Skeletal muscle cell (primary cell): Measurements from ENCODE around the gene CEP112.
"Not testable (repeated sequence)": the region's sequence is repeated elsewhere in the genome, so short reads cannot be mapped to it uniquely, and the experiment has no call there.

Source experiments
- DNase-seq: peaks from one replicate; pipeline ENCODE4 v3.0.0-alpha.2; 2010; ENCODE audit warnings: low read depth
- H3K4me3 ChIP-seq: 2 replicates; pipeline ENCODE4 v1.5.1; 2011; ENCODE audit warnings: low read depth, mild to moderate bottlenecking, control low read depth, low read length, moderate library complexity

Gene CEP112

GRCh38 chr17:66169839-66170238 is 22.1 kb downstream of the CEP112 start:
- DNase-seq: no peak
- H3K4me3 ChIP-seq: no peak overlapping the region

- no peak overlapping the region for H3K4me3 ChIP-seq
- no peak for DNase-seq
Measured at GRCh38 chr17:66167189-66167815, 24.6 kb downstream of the CEP112 start.

- peak; percentile 20 for DNase-seq
- no peak overlapping the region for H3K4me3 ChIP-seq
Measured at GRCh38 chr17:66165537-66166123, 26.3 kb downstream of the CEP112 start.

DNA sequence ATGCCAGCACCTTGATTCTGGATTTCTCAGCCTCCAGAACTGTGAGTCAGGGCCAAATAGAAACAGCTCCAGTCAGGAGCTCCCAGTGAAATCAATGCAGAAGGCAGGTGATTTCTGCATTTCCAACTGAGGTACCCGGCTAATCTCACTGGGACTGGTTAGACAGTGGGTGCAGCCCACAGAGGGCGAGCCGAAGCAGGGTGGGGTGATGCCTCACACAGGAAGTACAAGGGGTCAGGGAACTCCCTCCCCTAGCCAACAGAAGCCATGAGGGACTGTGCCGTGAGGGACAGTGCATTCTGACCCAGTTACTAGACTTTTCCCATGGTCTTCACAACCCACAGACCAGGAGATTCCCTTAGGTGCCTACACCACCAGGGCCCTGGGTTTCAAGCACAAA is 36.9 kb downstream of the CEP112 start:
- H3K4me3 ChIP-seq, DNase-seq: not testable (repeated sequence)

DNA sequence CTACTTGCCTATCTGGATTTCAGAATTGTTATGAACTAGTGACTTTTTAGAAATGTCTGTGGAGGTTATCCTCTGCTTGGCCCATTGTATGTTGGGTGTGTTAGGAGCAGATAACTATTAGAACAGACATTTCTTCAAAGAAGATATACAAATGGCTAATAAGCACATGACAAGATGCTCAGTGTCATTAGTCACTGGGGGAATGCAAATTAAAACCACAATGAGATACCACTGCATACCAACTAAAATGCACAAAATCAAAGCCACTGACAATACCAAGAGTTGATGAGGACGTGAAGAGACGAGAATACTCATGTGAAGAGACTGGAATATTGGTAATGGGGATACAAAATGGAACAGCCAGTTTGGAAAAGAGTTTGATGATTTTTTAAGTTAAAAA is 39.2 kb downstream of the CEP112 start:
- no peak overlapping the region for H3K4me3 ChIP-seq
- DNase-seq: no peak

- no peak overlapping the region for H3K4me3 ChIP-seq
- no peak for DNase-seq
Measured at GRCh38 chr17:66150708-66151107, 41.2 kb downstream of the CEP112 start.

DNA sequence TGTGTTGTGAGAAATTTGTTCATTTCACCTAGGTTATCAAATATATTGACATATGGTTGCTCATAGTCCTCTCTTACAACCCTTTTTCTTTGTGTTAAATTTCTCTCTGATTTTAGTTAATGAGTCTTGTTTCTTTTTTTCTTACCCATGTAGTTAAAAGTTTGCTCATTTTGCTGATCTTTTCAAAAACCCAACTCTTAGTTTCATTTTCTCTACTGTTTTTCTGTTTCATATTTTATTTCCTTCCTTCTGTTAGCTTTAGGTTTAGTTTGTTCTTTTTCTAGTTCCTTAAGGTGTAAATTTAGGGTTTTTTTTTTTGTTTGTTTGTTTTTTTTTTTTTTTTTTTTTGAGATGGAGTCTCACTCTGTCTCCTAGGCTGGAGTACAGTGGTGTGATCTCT is 42.4 kb downstream of the CEP112 start:
- H3K4me3 ChIP-seq: no peak overlapping the region
- no peak for DNase-seq

GRCh38 chr17:66146394-66146793 is 45.5 kb downstream of the CEP112 start:
- no peak overlapping the region for H3K4me3 ChIP-seq
- DNase-seq: no peak

- DNase-seq: no peak
- no peak overlapping the region for H3K4me3 ChIP-seq
Measured at GRCh38 chr17:66143657-66144282, 48.2 kb downstream of the CEP112 start.

DNA sequence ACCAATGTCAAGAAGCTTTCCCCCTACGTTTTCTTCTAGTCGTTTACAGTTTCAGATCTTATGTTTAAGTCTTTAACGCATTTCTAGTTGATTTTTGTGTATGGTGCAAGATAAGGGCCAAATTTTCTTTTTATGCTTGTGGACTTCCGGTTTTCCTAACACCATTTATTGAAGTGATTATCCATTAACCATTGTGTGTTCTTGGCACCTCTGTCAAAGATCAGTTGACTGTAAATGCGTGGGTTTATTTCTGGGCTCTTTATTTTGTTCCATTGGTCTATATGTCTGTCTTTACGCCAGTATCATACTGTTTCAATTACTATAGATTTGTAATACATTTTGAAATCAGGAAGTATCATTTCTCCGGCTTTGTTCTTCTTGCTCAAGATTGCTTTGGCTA is 49.5 kb downstream of the CEP112 start:
- H3K4me3 ChIP-seq: no peak overlapping the region
- DNase-seq: no peak

GRCh38 chr17:66138120-66138519 is 53.8 kb downstream of the CEP112 start:
- no peak for DNase-seq
- no peak overlapping the region for H3K4me3 ChIP-seq

- no peak overlapping the region for H3K4me3 ChIP-seq
- no peak for DNase-seq
Measured at GRCh38 chr17:66135896-66136295, 56.0 kb downstream of the CEP112 start.

DNA sequence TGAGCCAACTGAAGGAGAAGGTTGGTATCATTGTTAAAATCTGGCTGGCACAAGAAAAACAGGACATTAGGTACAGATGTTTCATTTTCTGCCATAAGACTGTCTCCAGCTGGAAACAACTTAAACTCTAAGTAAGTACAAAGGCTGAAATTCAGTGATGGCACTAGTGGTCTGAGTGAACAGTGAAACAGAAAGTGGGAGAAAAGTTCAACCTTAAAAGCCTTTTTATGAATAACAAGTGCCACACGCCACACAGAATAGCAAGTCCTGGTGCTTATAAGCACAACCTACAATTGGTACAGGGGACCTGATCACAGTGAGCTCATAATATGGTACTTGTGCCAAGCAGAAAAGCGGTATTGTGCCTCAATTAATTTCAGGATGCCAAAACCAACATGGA is 56.7 kb downstream of the CEP112 start:
- H3K4me3 ChIP-seq: no peak overlapping the region
- DNase-seq: no peak

DNA sequence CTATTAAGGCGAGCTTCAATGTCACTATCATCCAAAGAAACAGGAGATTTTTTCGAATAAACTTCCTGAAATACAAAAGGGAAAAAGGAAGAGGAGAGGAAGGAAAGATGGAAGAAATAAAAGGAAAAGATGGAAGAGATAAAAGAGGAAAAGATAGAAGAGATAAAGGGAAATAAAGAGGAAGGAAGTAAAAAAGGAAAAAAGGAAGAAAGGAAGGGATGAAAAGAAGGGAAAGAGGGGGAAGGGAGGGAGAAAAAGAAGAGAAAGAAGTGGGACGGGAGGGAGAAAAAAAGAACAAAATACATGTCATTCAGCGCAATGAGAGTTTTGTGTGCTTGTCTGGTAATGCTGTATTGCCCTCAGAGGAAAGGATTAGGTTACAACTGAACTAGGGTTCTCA is 62.2 kb downstream of the CEP112 start:
- no peak overlapping the region for H3K4me3 ChIP-seq
- DNase-seq: no peak

GRCh38 chr17:66126231-66126630 is 65.7 kb downstream of the CEP112 start:
- DNase-seq: peak; percentile 42
- H3K4me3 ChIP-seq: no peak overlapping the region

GRCh38 chr17:66123163-66123562 is 68.8 kb downstream of the CEP112 start:
- H3K4me3 ChIP-seq: no peak overlapping the region
- no peak for DNase-seq

DNA sequence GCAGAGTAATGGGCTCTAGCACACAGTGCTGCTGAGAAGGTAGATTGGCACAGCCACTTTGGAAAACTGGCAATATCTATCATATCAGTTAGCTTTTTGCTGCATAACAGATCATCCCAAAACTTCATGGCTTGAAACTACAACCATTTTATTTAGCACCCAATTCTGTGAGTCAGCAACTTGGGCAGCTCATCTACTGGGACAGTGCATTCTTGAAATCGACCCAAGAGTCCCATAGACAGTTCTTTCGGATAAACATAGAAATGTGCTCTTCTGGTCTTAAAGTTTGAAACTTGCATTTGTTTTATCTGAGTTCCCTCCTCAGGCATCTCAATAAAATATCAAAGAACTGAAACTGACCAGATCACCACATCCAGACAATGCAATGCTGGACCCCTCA is 76.7 kb downstream of the CEP112 start:
- DNase-seq: no peak
- H3K4me3 ChIP-seq: no peak overlapping the region

DNA sequence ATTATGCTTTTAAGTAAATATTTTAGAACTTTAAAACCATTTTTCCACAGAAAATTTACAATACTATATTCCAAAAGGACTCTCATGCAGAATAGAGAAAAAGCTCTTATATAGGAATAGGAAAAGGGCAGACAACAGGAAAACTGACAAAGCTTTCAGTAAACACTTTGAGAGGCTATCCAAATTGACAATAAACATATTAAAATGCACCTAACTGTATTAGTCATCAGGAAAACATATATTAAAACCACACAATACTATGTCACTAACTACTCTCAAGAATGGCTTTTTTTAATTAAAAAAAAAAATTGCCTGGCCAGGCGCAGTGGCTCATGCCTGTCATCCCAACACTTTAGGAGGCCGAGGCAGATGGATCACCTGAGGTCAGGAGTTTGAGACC is 77.3 kb downstream of the CEP112 start:
- no peak overlapping the region for H3K4me3 ChIP-seq

GRCh38 chr17:66107731-66108130 is 84.2 kb downstream of the CEP112 start:
- H3K4me3 ChIP-seq: no peak overlapping the region
- no peak for DNase-seq

More for the DNA sequence above, 77.3 kb downstream of the CEP112 start:
- no peak for DNase-seq

DNA sequence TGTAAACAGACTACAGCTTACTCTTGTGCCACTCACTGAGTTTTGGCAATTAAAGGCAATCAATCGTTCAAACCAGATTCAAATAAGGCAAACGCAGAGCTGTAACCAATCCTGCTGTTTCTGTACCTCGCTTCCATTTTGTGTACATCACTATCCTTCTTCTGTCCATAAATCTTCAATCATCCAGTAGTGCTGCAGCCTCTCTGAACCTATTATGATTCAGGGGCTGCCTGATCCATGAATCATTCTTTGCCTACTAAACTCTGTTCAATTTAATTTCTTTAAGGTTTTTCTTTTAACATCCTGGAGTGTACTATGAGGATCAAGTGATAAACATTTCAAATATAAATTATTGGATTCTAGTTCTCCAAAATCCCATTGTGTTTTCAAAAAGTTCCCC is 93.9 kb downstream of the CEP112 start:
- peak; percentile 16 for DNase-seq
- no peak overlapping the region for H3K4me3 ChIP-seq

DNA sequence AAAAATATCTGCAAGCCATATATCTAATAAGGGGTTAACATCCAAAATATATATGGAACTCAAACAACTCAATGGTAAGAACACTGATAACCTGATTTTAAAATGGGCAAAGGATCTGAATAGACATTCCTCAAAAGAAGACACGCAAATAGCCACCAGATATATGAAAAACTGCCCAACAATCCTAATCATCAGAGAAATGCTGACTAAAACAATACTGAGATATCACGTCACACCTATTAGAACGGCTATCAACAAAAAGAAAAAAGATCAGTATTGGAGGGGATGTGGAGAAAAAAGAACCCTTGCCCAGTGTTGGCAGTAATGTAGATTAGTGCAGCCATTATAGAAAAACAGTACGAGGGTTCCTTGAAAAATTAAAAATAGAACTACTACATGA is 97.2 kb downstream of the CEP112 start:
- DNase-seq: no peak
- H3K4me3 ChIP-seq: no peak overlapping the region
